Ecto neural progenitor cell (in vitro differentiated cells): ENCODE data around the gene EVI5L.
"Not testable (repeated sequence)": the region's sequence is repeated elsewhere in the genome, so short reads cannot be mapped to it uniquely, and the experiment has no call there.

Experiments
- DNase-seq: peaks from one replicate; pipeline ENCODE4 v3.0.0-alpha.2; 2018; ENCODE audit warnings: low spot score

The EVI5L gene

GRCh38 chr19:7872306-7873204, 42.5 kb downstream of the EVI5L start:
- no peak for DNase-seq

DNA sequence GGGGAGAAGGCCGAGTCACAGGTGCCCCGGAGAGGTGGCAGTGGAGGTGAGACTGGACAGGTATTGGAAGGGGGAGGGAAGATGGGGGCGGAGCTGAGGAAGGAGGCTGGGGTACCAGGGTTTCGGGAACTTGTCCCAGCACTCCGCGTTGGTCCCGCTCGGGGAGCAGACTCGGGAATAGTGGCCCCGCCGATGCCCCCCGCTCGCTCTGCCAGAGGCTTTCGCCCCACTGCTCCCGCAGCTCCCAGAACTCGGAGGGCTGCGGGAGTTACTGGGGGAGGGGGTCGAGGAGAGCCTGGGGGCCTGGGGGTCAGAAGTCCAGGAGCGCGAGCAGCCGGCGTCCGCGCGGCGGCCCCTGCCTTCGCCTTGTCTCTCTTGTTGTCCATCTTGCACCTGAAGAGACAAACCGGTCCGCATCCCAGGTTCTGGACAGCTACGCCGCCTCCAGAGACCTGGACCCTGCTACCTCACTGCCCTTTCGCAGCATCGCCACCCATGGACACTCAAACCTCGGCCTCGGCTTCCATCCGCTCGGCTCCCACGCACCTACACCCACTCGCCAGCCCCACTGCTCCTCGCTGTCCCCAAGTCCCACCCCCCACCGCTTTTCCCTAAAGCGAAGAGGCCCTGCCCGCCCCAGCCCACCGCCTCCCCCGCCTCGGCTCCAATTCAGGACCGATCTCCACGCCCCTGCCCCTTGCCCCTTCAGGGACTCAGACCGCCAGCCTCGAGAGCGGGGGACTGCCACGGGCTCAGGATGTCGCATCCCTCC, 43.5 kb downstream of the EVI5L start:
- DNase-seq, result no peak

DNA sequence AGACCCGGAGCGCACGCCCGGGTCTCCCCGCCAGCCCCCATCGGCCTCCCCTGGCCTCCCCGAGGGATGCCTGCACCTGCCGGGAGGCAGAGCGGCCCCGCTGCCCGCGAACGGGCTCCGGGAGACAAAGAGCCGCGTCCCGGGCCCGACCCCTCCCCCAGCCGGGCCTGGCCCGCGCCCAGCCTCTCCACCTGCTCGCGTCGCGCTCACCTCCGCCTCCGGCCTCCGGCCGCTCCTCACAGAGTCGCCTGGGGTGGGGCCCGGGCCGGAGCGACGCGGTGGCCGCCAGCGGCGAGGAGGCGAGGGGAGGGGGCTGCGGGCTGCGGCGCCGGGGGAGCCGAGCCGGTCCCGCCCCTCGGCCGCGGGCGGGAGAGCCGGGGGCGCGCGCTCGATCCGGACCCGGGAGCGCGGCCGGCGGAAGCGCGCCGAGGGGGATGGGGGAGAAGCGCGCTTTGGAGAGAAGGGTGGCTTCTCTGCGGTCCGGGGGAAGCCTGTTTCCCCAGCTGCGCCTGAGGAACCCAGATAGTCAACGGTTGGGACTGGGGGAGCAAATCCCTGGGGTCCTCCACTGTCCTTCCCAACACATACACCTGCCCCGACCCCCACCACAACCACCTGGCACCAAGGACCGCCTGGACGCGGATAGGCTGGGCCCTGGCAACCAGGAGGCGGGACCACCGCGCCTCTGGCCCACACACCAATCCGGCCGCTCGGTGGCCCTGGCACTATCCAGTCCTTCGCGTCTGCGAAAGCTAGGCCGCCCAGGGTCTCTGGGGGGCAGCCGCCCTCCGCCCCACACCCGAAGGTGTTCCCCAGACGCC, 44.3 kb downstream of the EVI5L start, which contains the start of gene PRR36:
Gene PRR36, minus strand, starts transcription at position 315 of the 821 bp plus-strand sequence. CDS start 701 bp downstream, outside the sequence.
- peak; percentile 91 for DNase-seq

GRCh38 chr19:7874897-7875273, 44.9 kb downstream of the EVI5L start:
- DNase-seq, result no peak

DNA sequence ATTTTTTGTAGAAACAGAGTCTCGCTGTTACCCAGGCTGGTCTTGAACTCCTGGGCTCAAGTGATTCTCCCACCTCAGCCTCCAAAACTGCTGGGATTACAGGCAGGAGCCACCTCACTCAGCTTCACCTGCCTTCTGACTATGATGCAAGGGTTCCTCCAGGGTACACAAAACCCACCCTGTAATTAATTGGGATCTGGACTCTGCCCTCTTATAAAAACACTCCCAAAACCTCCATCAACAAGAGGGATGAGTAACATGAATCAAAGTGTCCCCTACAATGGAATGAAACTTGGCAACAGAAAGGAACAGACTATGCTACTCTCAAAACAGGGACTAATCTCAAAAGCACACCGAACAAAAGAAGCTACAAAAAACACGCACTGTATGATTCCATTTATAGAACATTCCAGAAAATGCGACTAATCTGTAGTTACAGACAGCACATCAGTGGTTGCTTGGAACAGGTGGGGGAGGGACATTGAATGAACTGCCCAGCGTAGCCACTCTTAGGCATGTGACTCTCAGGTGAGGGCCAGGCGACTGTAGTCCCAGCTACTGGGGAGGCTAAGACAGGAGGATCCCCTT, 47.3 kb downstream of the EVI5L start:
- no peak for DNase-seq

- no peak for DNase-seq
Measured at GRCh38 chr19:7879111-7879807, 49.2 kb downstream of the EVI5L start.

- DNase-seq, result no peak
Measured at GRCh38 chr19:7879836-7880235, 49.8 kb downstream of the EVI5L start.

DNA sequence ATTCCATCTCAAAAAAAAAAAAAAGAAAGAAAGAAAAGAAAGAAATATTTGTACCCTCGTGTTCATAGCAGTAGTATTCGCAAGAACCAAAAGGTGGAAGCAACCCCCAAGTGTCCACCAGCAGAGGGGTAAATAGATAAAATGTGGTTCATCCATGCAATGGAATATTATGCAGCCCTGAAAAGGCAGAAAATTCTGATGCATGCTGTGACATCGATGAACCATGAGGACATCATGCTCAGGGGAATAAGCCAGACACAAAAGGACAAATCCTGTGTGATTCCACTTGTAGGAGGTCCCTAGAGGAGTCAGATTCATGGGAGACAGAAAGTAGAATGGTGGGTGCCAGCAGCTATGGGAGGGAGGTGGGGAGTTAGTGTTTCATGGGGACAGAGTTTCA, 51.9 kb downstream of the EVI5L start:
- DNase-seq, result no peak

DNA sequence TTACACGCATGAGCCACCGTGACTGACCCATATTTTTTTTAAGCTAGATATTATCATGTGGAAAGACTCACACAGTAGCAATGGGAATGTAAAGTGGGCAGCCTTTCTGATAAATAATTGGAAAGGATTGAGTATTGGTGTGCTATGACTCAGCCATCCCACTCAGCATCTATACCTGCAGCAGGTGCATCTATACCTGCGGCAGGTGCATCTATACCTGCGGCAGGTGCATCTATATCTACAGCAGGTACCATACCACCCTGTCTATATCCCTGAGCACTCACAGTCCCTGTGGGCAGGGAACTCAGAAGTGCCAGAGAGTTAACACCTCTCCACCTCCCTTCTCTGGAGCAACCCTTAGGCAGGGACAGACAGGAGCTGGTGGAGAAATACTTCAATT, 53.1 kb downstream of the EVI5L start:
- DNase-seq, result no peak

GRCh38 chr19:7883796-7884570, 54.0 kb downstream of the EVI5L start:
- no peak for DNase-seq

DNA sequence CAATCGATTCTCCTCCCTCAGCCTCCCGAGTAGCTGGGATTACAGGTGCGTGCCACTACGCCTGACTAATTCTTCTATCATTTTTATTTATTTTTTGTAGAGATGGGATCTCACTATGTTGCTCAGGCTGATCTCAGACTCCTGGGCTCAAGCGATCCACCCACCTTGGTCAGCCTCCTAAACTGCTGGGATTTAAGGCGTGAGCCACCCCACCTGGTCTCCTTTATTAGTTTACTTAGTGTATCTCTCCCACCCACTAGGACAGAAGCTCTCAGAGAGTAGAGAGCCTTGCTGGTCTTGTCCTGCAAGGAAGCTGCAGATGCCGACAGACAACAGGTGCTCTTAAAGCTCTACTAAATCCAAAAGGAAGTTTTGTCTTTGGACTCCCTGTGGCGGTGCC, 55.8 kb downstream of the EVI5L start:
- no peak for DNase-seq

- DNase-seq, result no peak
Measured at GRCh38 chr19:7887408-7888144, 57.6 kb downstream of the EVI5L start.

GRCh38 chr19:7888145-7888825, 58.3 kb downstream of the EVI5L start, which contains the start of gene LRRC8E:
TSS of gene LRRC8E (plus strand) at chr19:7888510. CDS start at chr19:7895604, 7,094 bp downstream.
- peak; percentile 82 for DNase-seq

DNA sequence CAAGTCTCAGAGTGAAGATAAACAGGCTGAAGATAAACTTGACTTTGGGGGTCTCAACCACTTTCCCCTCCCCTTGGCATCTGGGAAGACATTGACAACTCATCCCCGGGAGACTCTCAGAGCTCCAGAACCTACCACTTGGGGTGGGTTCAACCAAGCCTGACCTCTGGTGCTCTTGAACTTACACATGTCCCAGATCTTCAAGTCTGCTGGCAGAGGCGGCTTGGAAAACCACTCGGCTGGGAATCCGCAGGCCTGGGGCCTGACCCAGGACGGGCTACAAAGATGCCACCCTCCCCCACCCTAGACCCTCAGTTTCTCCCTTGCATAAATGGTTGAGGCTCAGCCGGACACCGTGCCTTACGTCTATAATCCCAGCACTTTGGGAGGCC, 58.8 kb downstream of the EVI5L start:
- DNase-seq, result no peak

- not testable (repeated sequence) for DNase-seq
Measured at GRCh38 chr19:7893362-7894101, 63.5 kb downstream of the EVI5L start.

DNA sequence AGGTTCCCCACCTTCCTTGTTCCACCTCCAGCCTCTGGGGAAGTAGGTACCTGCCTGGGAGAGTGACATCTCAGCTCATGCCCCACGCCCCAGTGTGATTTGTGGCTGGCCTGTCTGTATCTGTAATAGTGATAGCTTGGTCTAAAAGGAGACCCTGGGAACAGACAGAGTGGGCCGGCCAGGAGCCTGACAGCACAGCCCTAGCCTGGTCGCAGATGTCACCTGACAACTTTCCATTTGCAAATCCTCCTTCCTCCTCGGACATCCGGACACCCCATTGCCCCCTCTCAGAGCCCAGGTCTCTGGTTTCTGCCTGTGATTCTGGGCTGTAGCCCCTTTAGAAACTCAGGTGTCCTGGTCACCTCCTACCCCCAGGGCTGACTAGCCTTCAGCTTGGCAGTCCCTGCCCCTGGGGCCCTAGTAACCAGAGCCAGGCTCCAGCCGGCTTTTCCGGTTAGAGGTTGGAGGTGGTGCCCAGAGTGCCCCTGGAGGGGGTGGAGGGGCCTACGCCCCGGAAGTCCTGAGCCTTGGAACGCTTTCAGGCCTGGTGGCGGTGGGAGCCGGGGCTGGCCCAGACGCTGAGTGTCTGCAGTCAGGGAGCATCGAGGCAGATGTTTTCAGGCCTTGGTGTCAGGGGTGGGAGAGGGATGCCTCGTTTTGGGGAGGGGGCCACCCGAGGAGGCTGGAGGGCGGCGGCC, 64.7 kb downstream of the EVI5L start:
- DNase-seq, result no peak

GRCh38 chr19:7895565-7895964, 65.5 kb downstream of the EVI5L start:
- no peak for DNase-seq

- DNase-seq, result no peak
Measured at GRCh38 chr19:7897292-7897691, 67.3 kb downstream of the EVI5L start.
